Fibroblast of skin of left quadriceps (primary cell): Measurements from ENCODE around the gene NEMP1.
"Not testable (repeated sequence)": the region's sequence is repeated elsewhere in the genome, so short reads cannot be mapped to it uniquely, and the experiment has no call there.

Experiments used
- DNase-seq, 2 experiments: peaks; one replicate each; pipeline ENCODE4 v3.0.0-alpha.2; 2013; ENCODE audit warnings: low read depth in 2 of 2

Gene NEMP1

DNA sequence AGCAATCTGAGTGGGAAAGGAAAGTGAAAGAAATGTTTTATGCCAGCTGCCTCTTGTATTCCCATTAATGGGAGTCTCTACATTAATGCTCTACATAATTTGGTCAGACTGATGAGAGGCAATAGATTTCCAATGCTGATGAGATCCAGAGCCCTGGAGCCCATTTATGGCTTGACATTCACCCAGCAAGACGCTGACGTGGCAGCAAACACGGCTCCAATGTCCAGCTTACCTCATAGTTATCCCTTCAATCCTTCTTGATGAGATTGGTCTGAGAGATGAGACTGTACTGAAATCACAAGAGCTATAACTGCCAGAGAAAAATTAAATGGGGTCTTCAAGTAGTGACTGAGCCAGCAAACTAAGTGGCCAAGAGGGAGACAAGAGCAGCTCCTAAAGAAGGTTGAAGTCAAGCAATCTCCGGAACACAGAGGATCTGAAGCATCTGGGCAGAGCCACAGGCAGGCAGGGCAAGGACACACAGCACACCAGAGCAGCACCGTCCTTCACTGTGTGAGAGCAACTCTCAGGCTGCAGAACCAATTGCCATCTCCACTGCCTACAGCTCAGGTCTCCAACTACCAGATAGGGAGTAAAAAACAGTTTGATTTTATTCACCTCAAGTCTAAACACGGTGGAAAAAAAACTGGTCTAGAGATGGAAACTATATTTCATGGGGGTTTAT lies 21.4 kb downstream of the NEMP1 start:
- no peak for DNase-seq

DNA sequence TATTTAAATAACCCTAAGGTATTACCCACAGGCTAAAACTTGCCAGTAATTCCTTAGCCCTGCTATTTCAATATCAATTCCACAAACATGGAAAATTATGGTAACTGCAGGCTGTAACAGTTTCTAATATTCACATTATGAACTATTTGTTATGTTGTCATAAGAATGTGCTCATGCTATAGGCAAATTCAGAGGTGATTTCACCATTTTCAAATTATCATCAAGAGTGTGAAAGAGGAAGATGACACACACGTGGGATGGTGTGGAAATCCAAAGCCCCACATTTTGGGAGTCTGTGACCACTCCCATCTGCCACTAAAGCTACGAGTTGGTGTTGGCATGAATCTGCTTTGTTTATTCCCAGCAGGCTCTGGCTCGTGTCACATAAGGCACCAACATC lies 22.8 kb downstream of the NEMP1 start:
- DNase-seq: no peak

DNA sequence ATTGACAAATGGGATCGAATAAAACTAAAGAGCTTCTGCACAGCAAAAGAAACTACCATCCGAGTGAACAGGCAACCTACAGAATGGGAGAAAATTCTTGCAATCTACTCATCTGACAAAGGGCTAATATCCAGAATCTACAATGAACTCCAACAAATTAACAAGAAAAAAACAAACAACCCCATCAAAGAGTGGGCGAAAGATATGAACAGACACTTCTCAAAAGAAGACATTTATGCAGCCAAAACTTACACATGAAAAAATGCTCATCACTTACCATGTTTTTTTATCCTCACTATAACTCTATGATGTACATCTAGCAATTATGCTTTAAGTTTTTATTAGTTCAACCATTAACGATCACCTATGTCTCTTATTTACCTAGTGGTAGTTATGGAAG lies 24.7 kb downstream of the NEMP1 start:
- DNase-seq: not testable (repeated sequence)

DNA sequence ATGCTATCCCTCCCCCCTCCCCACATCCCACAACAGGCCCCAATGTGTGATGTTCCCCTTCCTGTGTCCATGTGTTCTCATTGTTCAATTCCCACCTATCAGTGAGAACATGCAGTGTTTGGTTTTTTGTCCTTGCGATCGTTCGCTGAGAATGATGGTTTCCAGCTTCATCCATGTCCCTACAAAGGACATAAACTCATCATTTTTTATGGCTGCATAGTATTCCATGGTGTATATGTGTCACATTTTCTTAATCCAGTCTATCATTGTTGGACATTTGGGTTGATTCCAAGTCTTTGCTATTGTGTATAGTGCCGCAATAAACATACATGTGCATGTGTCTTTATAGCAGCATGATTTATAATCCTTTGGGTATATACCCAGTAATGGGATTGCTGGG lies 25.4 kb downstream of the NEMP1 start:
- not testable (repeated sequence) for DNase-seq

DNA sequence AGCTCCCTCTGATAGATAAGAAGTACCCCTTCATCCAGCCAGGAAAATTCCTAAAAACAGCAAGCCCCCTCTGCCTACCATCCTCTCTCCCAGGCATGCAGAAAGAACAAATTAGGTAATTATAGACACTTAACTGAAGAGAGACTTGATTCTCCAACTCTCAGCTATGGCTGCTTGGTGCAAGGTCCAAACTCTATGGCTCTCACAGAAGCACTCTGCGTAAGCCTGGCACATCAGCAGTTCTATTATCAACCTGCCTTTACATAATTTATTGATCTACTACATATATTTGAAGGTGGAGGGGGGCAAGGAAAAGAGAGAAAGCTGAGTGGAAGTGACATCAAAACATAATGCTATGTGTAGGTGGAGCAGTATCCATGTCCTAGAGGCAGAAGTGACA lies 27.6 kb downstream of the NEMP1 start:
- no peak for DNase-seq

DNA sequence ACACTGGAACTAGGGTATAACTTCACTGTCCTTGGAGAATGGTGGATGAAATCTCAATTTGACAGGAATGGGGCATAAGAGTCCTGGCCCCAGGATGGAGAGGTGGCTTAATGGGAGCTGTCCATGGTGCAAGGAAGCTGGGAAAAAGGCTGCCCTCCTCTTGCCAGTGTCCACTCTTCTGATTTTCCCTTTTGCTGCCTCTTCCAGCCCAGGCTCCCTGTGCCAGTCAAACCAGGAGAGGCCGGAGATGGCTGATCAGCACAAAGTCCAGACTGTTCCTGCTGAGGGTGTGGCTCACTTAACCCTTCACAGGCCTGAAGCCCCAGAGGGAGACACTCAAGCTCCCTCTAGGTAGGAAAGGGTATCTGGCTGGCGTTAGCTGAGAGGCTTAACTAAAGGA lies 28.7 kb downstream of the NEMP1 start, which contains the start of gene MYO1A:
MYO1A (minus strand) TSS at position 240 of the 400 bp plus-strand sequence. CDS start 1,806 bp downstream, outside the sequence.
- DNase-seq: no peak

DNA sequence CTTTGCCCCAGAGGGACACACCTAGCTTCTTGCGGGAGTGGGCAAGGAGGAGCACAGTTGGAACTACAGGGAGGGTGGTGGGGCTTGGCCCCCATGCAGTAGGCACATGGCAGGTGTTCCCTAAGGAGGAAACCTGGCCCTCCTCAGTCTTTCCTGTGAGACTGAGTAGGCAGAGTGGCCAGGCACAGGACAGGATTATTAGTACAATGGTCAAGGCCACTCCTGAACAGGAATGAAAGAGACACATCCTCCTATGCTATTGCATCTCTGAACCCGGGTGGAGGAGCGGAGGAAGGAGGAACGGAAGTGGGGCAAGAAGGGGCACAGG lies 29.5 kb downstream of the NEMP1 start:
- no peak for DNase-seq

DNA sequence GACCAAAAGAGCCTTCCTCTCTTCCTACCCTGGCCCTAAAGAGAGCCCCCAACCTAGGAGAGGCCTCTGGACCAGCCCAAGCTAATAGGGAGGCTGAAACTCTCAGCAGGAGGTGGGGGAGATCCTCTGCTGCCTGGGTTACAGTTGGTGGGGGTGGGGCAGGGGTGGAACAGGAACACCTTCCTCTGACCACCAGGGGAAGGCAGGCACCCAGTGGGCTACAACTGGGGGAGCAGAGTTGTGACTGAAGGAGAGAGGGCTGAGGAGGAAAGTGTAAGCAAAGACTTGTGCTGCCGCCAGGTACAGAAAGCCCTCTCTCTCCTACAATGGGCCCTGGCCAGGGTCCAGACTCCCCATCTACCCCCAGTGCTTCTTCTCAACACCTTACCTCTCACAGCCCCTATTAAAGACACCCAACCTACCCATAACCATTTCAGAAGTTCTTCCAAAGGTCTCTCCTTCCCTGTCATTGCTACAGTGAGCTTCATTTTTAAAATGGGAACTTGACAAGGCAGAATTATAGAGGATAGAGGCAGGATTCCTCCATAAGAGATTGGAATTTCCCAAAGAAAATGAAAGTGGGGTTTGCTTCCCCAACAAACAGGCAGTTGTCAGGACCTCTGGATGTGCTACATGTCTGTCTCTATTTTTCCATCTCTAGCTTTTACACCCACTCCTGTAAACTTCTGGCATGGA lies 30.0 kb downstream of the NEMP1 start:
- no peak for DNase-seq

DNA sequence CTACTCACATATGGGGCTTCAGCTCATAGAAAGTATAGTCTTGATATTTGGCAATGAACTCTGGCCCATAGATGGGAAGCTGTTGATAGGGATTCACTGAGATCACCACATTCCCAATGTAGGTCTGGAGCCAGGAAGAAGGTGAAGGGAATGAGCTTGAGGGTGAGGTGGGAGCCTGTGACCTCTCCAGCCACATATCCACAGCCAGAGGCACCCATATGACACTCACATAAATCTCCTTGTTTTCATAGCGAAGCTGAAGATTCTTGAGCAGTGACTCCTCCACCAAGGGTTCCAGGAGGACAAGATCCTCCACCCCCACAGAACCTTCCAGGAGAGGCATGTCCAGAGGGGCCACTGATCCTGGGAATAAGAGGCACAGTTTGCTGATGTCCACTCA lies 30.6 kb downstream of the NEMP1 start:
- no peak for DNase-seq

DNA sequence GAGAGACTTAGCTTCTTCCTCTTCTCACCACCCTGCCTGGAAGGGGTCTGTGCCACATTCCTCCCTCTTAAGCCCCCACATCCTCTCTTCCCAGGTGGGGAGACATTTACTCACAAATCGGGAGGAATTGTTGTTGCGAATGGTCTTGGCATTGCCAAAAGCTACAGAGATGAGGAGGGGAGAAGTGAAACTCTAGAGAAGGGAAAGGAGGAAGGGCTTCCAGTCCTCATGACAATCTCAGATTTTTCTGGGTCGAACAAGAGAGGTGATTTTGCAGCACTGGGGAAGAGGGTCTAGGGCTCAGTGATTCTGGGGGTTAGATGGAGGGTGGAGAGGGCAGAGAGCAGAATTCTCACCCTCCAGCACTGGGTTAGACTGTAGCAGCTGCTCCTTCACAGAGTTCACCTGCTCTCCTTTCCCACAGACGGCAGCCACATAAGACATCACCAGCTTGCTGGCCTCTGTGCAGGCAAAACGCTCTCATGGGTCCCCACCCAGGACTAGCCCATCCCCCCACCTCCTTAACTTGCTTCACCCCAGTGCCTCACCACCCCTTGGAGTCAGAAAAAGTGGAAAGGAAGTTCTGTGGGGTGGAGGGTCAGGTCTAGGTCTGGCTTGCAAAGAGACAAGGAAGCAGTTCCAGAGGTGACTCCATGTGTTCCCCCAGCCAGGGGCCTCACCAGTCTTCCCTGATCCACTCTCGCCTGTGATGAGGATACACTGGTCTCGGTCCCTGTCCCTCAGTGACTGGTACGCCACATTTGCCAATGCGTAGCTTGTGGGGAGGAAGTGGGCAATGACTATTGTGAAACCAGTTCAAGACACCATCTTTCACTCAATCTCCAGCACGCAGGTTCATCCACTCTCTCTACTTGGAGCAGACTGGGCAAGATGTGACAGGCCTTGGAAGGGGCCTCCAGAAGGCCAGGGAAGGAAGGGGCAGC lies 31.4 kb downstream of the NEMP1 start:
- DNase-seq: no peak

DNA sequence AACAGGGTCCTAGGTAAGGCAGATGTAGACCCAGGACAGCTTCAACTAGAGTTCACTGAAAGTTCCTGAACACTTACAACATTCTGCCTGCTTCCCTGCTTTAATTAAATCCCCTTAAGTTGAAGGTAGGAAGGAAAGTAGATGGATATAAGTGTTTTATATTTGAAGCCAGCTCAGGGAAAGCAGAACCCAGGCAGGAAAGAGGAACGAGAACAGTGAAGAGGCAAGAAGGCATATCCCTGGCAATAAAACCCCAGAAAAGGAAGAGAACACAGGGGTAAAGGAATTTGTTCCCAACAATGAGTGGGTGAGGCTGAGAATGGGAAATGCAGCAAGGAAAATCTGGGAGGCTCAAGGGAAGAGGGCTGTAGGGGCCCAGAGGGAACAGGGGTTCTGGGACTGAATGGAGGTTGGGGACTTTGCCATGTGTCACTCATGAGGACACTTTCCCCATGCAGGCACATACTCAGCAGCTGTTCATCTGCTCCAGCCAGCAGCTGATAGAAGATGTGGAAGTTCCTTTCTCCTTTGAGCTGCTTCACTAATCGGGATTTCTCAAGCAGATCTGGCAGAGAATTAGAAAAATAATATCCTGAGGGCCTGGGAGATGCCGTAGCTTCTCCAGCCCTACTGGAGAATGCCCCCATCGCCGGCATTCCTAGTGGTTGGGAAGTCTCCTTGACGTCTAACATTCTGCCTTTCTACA lies 32.4 kb downstream of the NEMP1 start:
- no peak for DNase-seq

DNA sequence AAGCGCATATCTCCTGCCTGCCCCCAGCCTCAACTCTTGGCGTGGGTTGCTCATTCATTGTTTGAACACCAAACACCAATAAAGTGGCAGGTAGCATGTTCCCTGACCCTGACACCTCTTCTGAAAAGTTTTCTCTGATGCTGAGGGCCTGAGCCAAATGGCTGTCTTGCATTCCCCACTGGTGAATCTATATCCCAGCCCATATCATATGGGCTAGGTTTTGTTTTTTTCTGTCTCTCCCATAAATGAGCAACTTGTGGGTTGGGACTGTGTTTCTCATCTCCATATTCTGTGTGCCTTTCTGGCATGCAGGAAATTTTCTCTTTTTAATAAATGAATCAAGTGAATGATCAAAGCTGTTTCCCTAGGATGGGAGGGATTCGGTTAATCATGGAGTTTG lies 33.7 kb downstream of the NEMP1 start:
- no peak for DNase-seq

DNA sequence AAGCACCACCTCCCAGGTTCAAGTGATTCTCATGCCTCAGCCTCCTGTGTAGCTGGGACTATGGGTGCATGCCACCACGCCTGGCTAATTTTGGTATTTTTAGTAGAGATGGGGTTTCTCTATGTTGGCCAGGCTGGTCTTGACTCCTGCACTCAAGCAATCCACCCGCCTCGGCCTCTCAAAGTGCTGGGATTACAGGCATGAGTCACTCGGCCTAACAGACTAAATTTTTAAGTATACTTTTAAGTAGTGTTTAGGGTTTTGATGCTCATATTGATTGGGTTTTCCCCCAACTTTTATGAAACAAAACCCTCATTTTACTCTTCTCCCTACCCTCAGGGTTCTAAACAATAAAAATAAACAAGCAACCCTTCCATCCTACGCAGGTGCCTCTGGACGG lies 34.1 kb downstream of the NEMP1 start:
- DNase-seq: no peak

DNA sequence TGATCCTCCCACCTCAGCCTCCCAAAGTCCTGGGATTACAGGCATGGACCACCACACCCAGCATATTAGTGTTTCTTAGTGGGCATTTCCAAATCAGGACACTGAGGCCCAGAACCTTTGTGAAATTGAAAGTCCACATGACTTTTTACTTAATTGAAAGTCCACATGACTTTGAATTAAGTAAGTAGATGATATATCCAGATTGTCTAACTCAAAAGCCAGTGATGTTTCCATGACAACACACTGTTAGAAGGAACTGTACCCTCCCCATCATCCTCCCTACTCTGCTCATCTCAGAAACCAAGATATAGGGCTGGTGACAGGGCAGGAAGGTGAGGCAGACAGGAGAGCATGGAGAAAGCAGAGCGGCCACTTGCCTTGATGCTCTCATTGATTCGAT lies 35.9 kb downstream of the NEMP1 start:
- no peak for DNase-seq

DNA sequence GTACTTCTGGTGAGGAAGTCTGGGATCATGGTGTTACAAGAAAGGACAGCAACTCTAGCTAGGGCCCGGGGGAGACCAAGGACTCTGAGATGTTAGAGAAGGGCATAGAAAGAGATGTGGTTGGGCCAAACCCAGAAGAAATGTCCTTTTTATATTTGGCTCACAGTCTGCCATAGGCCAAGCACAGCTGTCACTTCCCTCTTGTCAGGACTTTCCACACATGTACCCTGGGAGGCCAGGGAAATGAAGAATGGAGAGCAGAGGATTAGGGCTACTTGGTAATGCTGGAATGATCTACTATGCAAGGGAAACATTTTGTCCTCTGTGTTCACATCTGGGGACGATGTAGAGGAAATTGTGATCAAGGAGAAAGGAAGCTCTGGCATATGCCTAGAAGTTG lies 37.8 kb downstream of the NEMP1 start:
- DNase-seq: no peak

DNA sequence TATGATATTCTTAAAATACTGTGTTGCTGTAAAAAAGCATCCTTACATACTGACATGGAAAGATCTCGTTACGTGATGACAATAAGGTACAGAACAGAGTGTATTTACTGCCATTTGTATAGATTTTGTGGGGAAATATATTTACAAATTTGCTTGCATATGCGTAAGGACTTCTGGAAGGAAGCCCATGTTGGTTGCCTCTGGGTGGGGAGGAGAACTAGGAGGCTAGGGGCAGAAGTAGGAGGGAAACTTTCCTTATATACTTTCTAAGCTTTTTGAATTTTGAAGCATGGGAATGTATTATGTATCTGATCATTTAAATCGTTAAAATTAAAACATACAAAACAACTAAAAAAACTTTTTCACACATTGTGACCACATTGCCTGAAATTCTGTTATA lies 38.4 kb downstream of the NEMP1 start:
- DNase-seq: no peak

DNA sequence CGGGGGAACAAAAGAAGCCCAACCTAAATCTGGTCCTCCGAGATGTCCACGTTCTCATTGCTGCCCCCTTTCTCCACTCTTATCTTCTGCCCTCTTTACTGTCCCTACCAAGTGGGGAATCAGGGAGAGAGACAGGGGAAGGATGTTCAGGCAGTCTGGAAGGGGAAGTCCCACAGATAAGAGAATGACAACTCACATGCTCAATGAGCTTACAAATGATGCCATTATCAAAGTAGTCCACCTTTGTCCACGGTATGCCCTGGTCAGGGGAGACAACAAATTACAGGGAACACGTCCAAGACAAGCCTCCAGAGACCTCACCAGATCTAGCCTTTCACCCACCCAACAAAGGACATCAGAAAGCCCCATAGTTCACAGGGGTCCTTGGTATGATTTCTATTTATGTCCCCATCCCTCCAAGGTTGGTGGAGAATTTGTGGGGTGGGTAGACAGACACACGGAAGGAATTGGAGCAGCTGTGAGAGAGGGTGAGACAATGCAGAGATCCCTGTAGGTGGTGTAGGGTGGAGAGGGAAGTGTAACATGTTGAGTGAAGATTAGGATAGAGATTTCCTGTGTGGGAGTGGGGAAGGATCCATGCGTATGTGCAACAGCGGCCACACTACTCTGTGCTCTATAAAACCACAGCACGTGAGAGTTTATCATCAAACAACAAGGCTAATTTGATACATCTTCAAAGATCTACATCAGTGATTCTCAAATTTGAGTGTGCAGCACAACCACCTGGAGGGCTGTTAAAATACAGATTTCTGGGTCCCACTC lies 39.4 kb downstream of the NEMP1 start:
- no peak for DNase-seq

DNA sequence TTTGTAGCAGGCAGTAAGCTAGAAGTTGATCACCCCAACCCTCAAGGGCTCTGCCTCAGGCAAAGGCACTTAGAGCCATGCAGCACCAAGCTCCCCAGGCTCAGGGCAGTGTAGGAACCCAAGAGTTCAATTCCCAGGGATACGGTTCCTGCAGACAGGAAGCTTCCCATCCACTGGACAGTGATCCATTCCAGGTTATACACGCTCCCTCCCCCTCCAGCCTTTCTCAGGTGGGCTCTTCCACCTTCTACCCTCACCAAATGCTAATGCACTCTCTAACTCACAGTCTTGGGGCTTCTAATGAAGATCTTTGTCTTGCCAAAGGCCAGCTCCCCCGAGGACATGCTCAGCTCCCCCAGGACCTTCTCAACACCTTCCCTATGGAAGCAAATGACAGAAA lies 41.3 kb downstream of the NEMP1 start:
- no peak for DNase-seq

DNA sequence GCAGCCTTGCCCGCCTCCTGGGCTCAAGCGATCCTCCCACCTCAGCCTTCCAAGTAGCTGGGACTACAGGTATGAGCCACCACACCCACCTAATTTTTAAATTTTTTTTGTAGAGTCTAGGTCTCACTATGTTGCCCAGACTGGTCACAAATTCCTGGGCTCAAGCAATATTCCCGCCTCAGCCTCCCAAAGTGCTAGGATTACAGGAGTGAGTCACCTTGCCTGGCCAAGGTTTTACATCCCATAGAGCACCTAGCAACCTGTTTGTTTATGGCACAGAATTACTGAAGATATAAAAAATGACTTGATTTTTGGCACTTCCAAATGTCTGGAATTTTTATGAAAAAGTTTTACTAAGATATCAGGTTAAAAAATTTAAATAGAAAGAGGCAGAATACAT lies 45.2 kb downstream of the NEMP1 start:
- no peak for DNase-seq

DNA sequence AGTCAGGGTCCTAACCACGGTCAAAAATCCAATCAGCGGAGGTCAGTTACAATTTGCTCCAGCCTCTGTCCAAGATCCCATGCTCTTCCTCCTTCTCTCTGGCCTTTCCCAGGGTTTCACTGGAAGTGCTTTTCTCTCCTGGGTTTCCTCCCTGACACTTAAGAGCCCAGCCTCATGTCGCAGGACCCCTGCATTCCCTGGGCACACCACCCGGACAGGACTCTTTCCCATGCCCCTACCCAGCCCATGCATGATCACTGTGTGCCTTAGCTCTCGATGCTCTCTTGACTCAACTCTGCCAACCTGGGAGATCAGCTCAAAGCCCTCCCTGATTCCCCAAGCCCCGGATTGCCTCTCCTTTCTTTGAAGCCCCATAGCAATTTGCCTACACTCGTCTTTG lies 46.8 kb downstream of the NEMP1 start:
- DNase-seq: no peak

DNA sequence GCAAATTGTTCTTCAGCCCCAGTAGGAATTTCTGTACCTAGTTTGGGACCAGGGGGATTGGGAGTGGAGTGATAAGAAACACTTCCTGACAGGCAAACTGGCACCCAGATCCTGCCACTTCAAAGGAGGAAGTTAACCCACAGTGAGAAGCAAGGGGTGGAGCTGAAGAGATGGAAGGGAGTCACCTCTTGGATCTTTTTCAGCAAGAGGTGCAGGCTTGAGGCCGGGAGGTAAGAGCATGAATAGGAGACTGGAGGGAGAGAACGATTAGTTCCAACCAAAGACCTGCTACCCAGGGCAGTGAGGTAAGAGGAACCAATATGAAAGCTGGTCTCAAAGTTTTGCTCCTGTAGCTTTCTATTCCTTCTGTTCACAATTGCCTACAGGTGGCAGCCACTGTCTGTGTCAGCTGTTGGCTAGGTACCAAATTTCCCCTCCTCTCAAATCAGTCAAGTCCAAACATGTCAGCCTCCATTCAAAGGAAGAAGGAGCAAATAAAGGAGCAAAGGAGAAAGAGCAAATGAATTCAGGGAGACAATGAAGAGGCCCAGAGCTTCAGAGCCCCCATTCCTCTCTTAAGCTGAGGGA lies 47.4 kb downstream of the NEMP1 start:
- DNase-seq: no peak
